SK-N-SH (cell line): ENCODE results near the gene FAM209B. TPM values are rescaled to one million over a fixed set of nuclear protein-coding genes. Genes with fewer than 3 reads are reported as not detected.

Experiments used
- CTCF ChIA-PET: fragments of 300-600, 350-600 bp; formaldehyde crosslinking; extraction: SDS; loops from one replicate; lab custom pipeline; 2021; lab: Yijun Ruan, JAX
- POLR2A ChIA-PET: fragments of 350-600 bp; sonication (Branson Sonifier 250); formaldehyde crosslinking; extraction: SDS; loops from one replicate; lab custom pipeline; 2020; ENCODE audit warnings: antibody characterized with exemption, inconsistent platforms; lab: Yijun Ruan, JAX
- DNase-seq: peaks from one replicate; pipeline ENCODE4 v3.0.0; 2012
- H2AFZ ChIP-seq: fragments of 200-600 bp; sonication (generic); 2 replicates; pipeline ENCODE4 v1.8.1; 2016; ENCODE audit warnings: antibody characterized with exemption, mild to moderate bottlenecking, low read depth
- H3F3A ChIP-seq: fragments of 200-600 bp; sonication (generic); replicated peaks from 2 replicates; pipeline ENCODE3; 2016; ENCODE audit warnings: antibody characterized with exemption, mild to moderate bottlenecking; ENCODE audit not compliant: insufficient read depth
- H3K27ac ChIP-seq, 2 experiments: fragments of 200-500 bp in 1 of 2; fragments of 200-600 bp in 1 of 2; sonication (Bioruptor generic) in 1 of 2; sonication (generic), shearing (Covaris generic) in 1 of 2; 2 replicates each; pipeline versions ENCODE4 v1.5.1 to v1.6.1; 2014 to 2016; ENCODE audit warnings: low read depth in 2 of 2, inconsistent platforms in 1 of 2, low read length in 1 of 2, mild to moderate bottlenecking in 1 of 2, mixed read lengths in 1 of 2
- H3K27me3 ChIP-seq: fragments of 200-600 bp; sonication (generic), shearing (Covaris generic); 2 replicates; pipeline ENCODE4 v1.6.1; 2016; ENCODE audit warnings: mixed run types; ENCODE audit not compliant: insufficient read depth
- H3K36me3 ChIP-seq, 2 experiments: fragments of 200-500 bp in 1 of 2; fragments of 200-600 bp in 1 of 2; sonication (Bioruptor generic) in 1 of 2; sonication (generic) in 1 of 2; replicated peaks in 1 of 2; 2 replicates each; pipeline versions ENCODE3 to v1.5.1; 2014 to 2016; ENCODE audit warnings: low read length in 1 of 2, mild to moderate bottlenecking in 1 of 2; ENCODE audit not compliant: insufficient read depth in 2 of 2, control insufficient read depth in 1 of 2
- H3K4me1 ChIP-seq, 2 experiments: fragments of 200-500 bp in 1 of 2; fragments of 200-600 bp in 1 of 2; sonication (Bioruptor generic) in 1 of 2; sonication (generic), shearing (Covaris generic) in 1 of 2; 2 replicates each; pipeline versions ENCODE4 v1.5.1 to v1.6.1; 2014 to 2016; ENCODE audit warnings: low read depth in 1 of 2, low read length in 1 of 2, mixed run types in 1 of 2; ENCODE audit not compliant: insufficient read depth in 2 of 2, control insufficient read depth in 1 of 2
- H3K4me2 ChIP-seq: fragments of 200-600 bp; sonication (generic), shearing (Covaris generic); 2 replicates; pipeline ENCODE4 v1.6.1; 2017; ENCODE audit warnings: mixed run types
- H3K4me3 ChIP-seq, 2 experiments: fragments of 200-500 bp in 1 of 2; fragments of 200-600 bp in 1 of 2; sonication (Bioruptor generic) in 1 of 2; sonication (generic), shearing (Covaris generic) in 1 of 2; 2 replicates each; pipeline versions ENCODE4 v1.5.1 to v1.8.1; 2014 to 2016; ENCODE audit warnings: low read depth in 2 of 2, inconsistent platforms in 1 of 2, low read length in 1 of 2, mild to moderate bottlenecking in 1 of 2, mixed read lengths in 1 of 2, moderate library complexity in 1 of 2
- H3K79me2 ChIP-seq: fragments of 200-600 bp; sonication (generic); 2 replicates; pipeline ENCODE4 v1.8.1; 2017; ENCODE audit warnings: mild to moderate bottlenecking; ENCODE audit not compliant: insufficient read depth
- H3K9ac ChIP-seq: fragments of 200-600 bp; sonication (generic); 2 replicates; pipeline ENCODE4 v1.6.1; 2017; ENCODE audit warnings: mixed run types
- H3K9me2 ChIP-seq: fragments of 200-600 bp; sonication (generic); 2 replicates; pipeline ENCODE4 v1.6.1; 2017; ENCODE audit warnings: mixed run types
- H3K9me3 ChIP-seq: fragments of 200-600 bp; sonication (generic); 2 replicates; pipeline ENCODE4 v1.6.1; 2017; ENCODE audit warnings: mixed run types, mild to moderate bottlenecking, moderate library complexity
- H4K20me1 ChIP-seq: fragments of 200-600 bp; sonication (generic); 2 replicates; pipeline ENCODE4 v1.6.1; 2017; ENCODE audit warnings: mild to moderate bottlenecking, mixed run types; ENCODE audit not compliant: insufficient read depth
- EZH2phosphoT487 ChIP-seq: fragments of 200-600 bp; sonication (generic); IDR thresholded peaks from 2 replicates; pipeline ENCODE4 v1.6.1; 2017; ENCODE audit warnings: low read depth, mixed run types, mild to moderate bottlenecking, antibody characterized with exemption, moderate library complexity, borderline replicate concordance
- GABPA ChIP-seq: IDR thresholded peaks from 2 replicates; pipeline ENCODE4 v1.4.0; 2012; ENCODE audit warnings: low read depth, mild to moderate bottlenecking
- NRF1 ChIP-seq: IDR thresholded peaks from 2 replicates; pipeline ENCODE4 v1.6.1; 2012; ENCODE audit warnings: low read depth, mild to moderate bottlenecking, low read length
- POLR2AphosphoS5 ChIP-seq: IDR thresholded peaks from 2 replicates; pipeline ENCODE4 v1.6.1; 2012; ENCODE audit warnings: low read depth, low read length
- RAD21 ChIP-seq: IDR thresholded peaks from 2 replicates; pipeline ENCODE4 v1.6.1; 2012; ENCODE audit warnings: mild to moderate bottlenecking, low read length
- RCOR1 ChIP-seq: fragments of 150-350 bp; IDR thresholded peaks from 2 replicates; pipeline ENCODE4 v1.6.1; 2017; ENCODE audit warnings: antibody characterized with exemption, low read length
- SMC3 ChIP-seq: IDR thresholded peaks from 2 replicates; pipeline ENCODE4 v1.6.1; 2012; ENCODE audit warnings: low read depth, low read length, improper control_type of control experiment
- TAF1 ChIP-seq: IDR thresholded peaks from 2 replicates; pipeline ENCODE4 v1.6.1; 2012; ENCODE audit warnings: low read depth, mild to moderate bottlenecking, low read length, moderate library complexity, borderline replicate concordance
- YY1 ChIP-seq: IDR thresholded peaks from 2 replicates; pipeline ENCODE4 v1.4.0; 2012; ENCODE audit warnings: low read depth, mild to moderate bottlenecking
- WGBS: methylation state at CpG from one replicate; pipeline ENCODE4 v1.1.6; 2017; ENCODE audit warnings: low lambda C conversion rate; 5-methylcytosine and 5-hydroxymethylcytosine counted together
- polyA plus RNA-seq, 3 experiments: library from polyadenylated mRNA; depleted of rRNA; stranded (reverse); fragments of >200 nt; gene quantifications; 2 replicates each; pipeline ENCODE4 v1.2.3, GENCODE V29; 2012
- TF ChIP-seq, protein P1 (sequence below): fragments of 200-600 bp; sonication (generic); IDR thresholded peaks from 2 replicates; pipeline ENCODE4 v1.6.1; 2017; ENCODE audit warnings: antibody characterized with exemption, mild to moderate bottlenecking, moderate library complexity
- TF ChIP-seq, protein P2 (sequence below): IDR thresholded peaks from 2 replicates; pipeline ENCODE4 v1.4.0; 2012; ENCODE audit warnings: low read depth, borderline replicate concordance
- TF ChIP-seq, protein P3 (sequence below): fragments of 150-350 bp; IDR thresholded peaks from 2 replicates; pipeline ENCODE4 v1.6.1; 2016; ENCODE audit warnings: mild to moderate bottlenecking, low read depth, low read length
- TF ChIP-seq, protein P4 (sequence below): fragments of 150-350 bp; IDR thresholded peaks from 2 replicates; pipeline ENCODE4 v1.6.1; 2017; ENCODE audit warnings: antibody characterized with exemption, low read length, low read depth, borderline replicate concordance

FAM209B gene
- polyA plus RNA-seq, 1 of the 3 experiments (the other 2 are of a cell fraction) = not detected

DNA sequence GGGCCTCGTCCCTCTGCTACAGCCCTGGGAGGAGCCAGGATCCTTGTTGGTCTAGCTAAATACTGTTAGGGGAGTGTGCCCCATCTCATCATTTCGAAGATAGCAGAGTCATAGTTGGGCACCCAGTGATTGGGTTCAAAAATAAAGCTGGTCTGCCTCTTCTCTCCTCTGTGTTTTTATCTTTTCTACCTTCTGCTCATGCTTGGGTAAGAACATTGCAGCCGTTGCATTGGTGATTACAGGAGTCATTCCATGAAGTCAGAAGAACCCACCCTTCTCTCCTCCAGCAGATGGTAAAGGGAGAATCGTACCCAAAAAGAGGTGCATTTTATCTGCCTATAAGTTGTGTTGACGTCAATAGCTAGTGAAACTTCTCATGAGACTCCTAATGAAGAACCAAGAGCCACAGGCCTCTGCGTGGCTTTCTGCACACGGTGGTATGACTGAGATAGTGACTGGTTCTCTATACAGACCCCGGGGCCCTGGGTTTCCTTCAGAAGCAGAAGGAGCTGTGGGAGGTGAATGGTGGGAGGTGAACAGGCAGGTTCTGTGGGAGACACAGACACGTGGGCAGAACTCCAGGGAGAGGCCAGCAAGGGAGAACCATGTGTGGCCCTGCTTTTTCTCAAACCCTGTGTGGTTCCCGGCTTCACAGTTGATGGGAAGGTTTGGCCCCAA, 14.2 kb upstream of the FAM209B start:
- H3K36me3 ChIP-seq = peaks cover 39 to 47% of the 10 kb centered on the region in 2 experiments
- CTCF ChIA-PET = no interaction called here
- DNase-seq = no peak
- H3F3A ChIP-seq = no peaks in the 10 kb centered on the region
- no peak for TF ChIP-seq GABPA
- no peaks in the 10 kb centered on the region for H3K79me2 ChIP-seq
- H3K27ac ChIP-seq = no peak overlapping the region
- no peaks in the 10 kb centered on the region for H4K20me1 ChIP-seq
- H3K4me3 ChIP-seq = no peak overlapping the region
- no peak overlapping the region for H3K4me2 ChIP-seq
- H3K9me2 ChIP-seq = no peaks in the 10 kb centered on the region
- H2AFZ ChIP-seq = no peak overlapping the region
- no peaks in the 10 kb centered on the region for H3K9me3 ChIP-seq
- no peak overlapping the region for H3K9ac ChIP-seq
- WGBS = 93% methylated on average over 10 of the region's 10 CpGs
- H3K4me1 ChIP-seq = no peaks in the 10 kb centered on the region
- POLR2A ChIA-PET = no interaction called here
- H3K27me3 ChIP-seq = no peaks in the 10 kb centered on the region

DNA sequence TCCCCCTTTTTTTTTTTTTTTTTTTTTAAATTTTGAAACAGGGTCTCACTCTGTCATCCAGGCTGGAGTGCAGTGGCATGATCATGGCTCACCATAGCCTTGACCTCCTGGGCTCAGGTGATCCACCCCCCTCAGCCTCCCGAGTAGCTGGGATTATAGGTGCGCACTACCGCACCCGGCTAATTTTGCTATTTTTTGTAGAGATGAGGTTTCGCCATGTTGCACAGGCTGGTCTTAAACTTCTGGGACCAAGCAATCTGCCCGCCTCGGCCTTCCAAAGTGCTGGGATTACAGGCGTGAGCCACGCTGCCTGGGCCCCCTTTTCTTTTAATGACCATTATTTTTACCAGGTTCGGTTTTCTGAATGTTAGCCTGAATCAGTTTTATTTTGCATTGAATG, 13.5 kb upstream of the FAM209B start:
- Histone ChIP-seq H3K4me3 (no peak overlapping the region), H3K9me3 (no peaks in the 10 kb centered on the region), H3F3A (no peaks in the 10 kb centered on the region), H4K20me1 (no peaks in the 10 kb centered on the region), H3K9me2 (no peaks in the 10 kb centered on the region), H3K36me3 (peaks cover 32 to 47% of the 10 kb centered on the region in 2 experiments), H3K4me2 (no peak overlapping the region), H2AFZ (no peak overlapping the region), H3K4me1 (no peaks in the 10 kb centered on the region), H3K9ac (no peak overlapping the region), H3K79me2 (no peaks in the 10 kb centered on the region), H3K27me3 (no peaks in the 10 kb centered on the region), H3K27ac (no peak overlapping the region)
- TF ChIP-seq EZH2phosphoT487 (no peak), RAD21 (no peak), YY1 (no peak), POLR2AphosphoS5 (no peak), NRF1 (no peak), TAF1 (no peak), SMC3 (no peak), RCOR1 (no peak)
- TF ChIP-seq, protein P1, sequence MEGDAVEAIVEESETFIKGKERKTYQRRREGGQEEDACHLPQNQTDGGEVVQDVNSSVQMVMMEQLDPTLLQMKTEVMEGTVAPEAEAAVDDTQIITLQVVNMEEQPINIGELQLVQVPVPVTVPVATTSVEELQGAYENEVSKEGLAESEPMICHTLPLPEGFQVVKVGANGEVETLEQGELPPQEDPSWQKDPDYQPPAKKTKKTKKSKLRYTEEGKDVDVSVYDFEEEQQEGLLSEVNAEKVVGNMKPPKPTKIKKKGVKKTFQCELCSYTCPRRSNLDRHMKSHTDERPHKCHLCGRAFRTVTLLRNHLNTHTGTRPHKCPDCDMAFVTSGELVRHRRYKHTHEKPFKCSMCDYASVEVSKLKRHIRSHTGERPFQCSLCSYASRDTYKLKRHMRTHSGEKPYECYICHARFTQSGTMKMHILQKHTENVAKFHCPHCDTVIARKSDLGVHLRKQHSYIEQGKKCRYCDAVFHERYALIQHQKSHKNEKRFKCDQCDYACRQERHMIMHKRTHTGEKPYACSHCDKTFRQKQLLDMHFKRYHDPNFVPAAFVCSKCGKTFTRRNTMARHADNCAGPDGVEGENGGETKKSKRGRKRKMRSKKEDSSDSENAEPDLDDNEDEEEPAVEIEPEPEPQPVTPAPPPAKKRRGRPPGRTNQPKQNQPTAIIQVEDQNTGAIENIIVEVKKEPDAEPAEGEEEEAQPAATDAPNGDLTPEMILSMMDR = no peak
- TF ChIP-seq, protein P2, sequence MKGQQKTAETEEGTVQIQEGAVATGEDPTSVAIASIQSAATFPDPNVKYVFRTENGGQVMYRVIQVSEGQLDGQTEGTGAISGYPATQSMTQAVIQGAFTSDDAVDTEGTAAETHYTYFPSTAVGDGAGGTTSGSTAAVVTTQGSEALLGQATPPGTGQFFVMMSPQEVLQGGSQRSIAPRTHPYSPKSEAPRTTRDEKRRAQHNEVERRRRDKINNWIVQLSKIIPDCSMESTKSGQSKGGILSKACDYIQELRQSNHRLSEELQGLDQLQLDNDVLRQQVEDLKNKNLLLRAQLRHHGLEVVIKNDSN = no peak
- TF ChIP-seq, protein P3, sequence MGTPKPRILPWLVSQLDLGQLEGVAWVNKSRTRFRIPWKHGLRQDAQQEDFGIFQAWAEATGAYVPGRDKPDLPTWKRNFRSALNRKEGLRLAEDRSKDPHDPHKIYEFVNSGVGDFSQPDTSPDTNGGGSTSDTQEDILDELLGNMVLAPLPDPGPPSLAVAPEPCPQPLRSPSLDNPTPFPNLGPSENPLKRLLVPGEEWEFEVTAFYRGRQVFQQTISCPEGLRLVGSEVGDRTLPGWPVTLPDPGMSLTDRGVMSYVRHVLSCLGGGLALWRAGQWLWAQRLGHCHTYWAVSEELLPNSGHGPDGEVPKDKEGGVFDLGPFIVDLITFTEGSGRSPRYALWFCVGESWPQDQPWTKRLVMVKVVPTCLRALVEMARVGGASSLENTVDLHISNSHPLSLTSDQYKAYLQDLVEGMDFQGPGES = no peak
- TF ChIP-seq, protein P4, sequence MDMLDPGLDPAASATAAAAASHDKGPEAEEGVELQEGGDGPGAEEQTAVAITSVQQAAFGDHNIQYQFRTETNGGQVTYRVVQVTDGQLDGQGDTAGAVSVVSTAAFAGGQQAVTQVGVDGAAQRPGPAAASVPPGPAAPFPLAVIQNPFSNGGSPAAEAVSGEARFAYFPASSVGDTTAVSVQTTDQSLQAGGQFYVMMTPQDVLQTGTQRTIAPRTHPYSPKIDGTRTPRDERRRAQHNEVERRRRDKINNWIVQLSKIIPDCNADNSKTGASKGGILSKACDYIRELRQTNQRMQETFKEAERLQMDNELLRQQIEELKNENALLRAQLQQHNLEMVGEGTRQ = no peak
- 95% methylated on average over 10 of the region's 10 CpGs for whole genome bisulfite sequencing
- POLR2A ChIA-PET = no interaction called here
- CTCF ChIA-PET = interaction anchor here (1.6 kb wide), 1 partner anchor 31 kb away, joined by 5 read pairs; no protein-coding TSS in a partner anchor
- DNase-seq = no peak
